Body of pancreas (tissue), 4 donors: Measurements from ENCODE around the gene ADAMTS19.

ENCODE experiments used
- CTCF ChIP-seq, 7 experiments: fragments of 450-650 bp in 4 of 7; fragments of 200-600 bp in 3 of 7; sonication (generic) in 3 of 7; IDR thresholded peaks; one replicate each; pipeline ENCODE4 v1.5.1; 2016 to 2019; ENCODE audit warnings: antibody characterized with exemption in 7 of 7
- POLR2A ChIP-seq, 3 donors: fragments of 450-650 bp; IDR thresholded peaks; one replicate each; pipeline ENCODE4 v1.6.1; 2016; ENCODE audit warnings: antibody characterized with exemption in 3 of 3, mild to moderate bottlenecking in 2 of 3

GRCh38 chr5:129718471-129719090 lies 258.5 kb downstream of the ADAMTS19 start:
- TF ChIP-seq CTCF (IDR thresholded peaks at IDR 0.05), result no peak
- TF ChIP-seq POLR2A (IDR thresholded peaks at IDR 0.05), result no peak
